Endothelial cell of umbilical vein (primary cell): ENCODE measurements around the gene ABRAXAS1. TPM values are rescaled to one million over a fixed set of nuclear protein-coding genes. Genes with fewer than 3 reads are reported as not detected.

Source experiments
- Bru-seq: library from RNA; stranded (reverse); fragments of 400-500 nt; gene quantifications from one replicate; lab custom pipeline; 2021; lab: Mats Ljungman, UMichigan
- BruChase-seq, 2 experiments: library from RNA; stranded (reverse); fragments of 400-500 nt; gene quantifications; one replicate each; lab custom pipeline; 2021; lab: Mats Ljungman, UMichigan
- BruUV-seq: library from RNA; stranded (reverse); fragments of 400-500 nt; replicated peaks from 2 replicates; lab custom pipeline; 2021; lab: Mats Ljungman, UMichigan
- CTCF ChIA-PET: fragments of 300-600, 350-600 bp; sonication (Branson Sonifier 250); formaldehyde crosslinking; loops from one replicate; lab custom pipeline; 2021; ENCODE audit warnings: antibody characterized with exemption, inconsistent platforms; lab: Charles Lee
- POLR2A ChIA-PET: fragments of 300-600, 350-600 bp; sonication (Branson Sonifier 250); formaldehyde crosslinking; loops from one replicate; lab custom pipeline; 2021; ENCODE audit warnings: antibody characterized with exemption, inconsistent platforms; lab: Charles Lee
- DNase-seq: peaks from one replicate; pipeline ENCODE4 v3.0.0-alpha.2; 2011; ENCODE audit warnings: low read depth, low spot score
- FAIRE-seq: peaks from 2 replicates; lab custom pipeline; 2011; peaks lifted over from hg19 to GRCh38; lab: Jason Lieb, UNC
- H2AFZ ChIP-seq: 2 replicates; pipeline ENCODE4 v1.6.0; 2012; ENCODE audit warnings: low read depth, low read length, control low read depth, inconsistent platforms
- H3K27ac ChIP-seq: 2 replicates; pipeline ENCODE4 v1.5.1; 2011; ENCODE audit warnings: low read depth, mild to moderate bottlenecking, control low read depth, low read length, moderate library complexity; ENCODE audit not compliant: insufficient read depth
- H3K27me3 ChIP-seq, 2 experiments: 2 replicates each; pipeline versions ENCODE4 v1.6.0 to v1.6.1; 2011; ENCODE audit warnings: low read length in 2 of 2, mixed read lengths in 1 of 2; ENCODE audit not compliant: control insufficient read depth in 2 of 2, insufficient read depth in 2 of 2
- H3K36me3 ChIP-seq, 2 experiments: 2 replicates in 1 of 2; 3 replicates in 1 of 2; pipeline ENCODE4 v1.5.1; 2011; ENCODE audit warnings: low read length in 2 of 2, mild to moderate bottlenecking in 1 of 2, moderate library complexity in 1 of 2; ENCODE audit not compliant: control insufficient read depth in 2 of 2, insufficient read depth in 2 of 2; ENCODE audit errors: extremely low read depth in 1 of 2
- H3K4me1 ChIP-seq: 3 replicates; pipeline ENCODE4 v1.5.1; 2011; ENCODE audit warnings: mild to moderate bottlenecking, low read length; ENCODE audit not compliant: control insufficient read depth, insufficient read depth; ENCODE audit errors: extremely low read depth
- H3K4me2 ChIP-seq: 2 replicates; pipeline ENCODE4 v1.6.1; 2011; ENCODE audit warnings: low read length, control low read depth, mixed read lengths; ENCODE audit not compliant: insufficient read depth
- H3K4me3 ChIP-seq, 3 experiments: fragments of 200-600 bp in 1 of 3; sonication (generic), shearing (Covaris generic) in 1 of 3; replicated peaks in 1 of 3; 2 replicates each; pipeline ENCODE4 v1.5.1; 2011 to 2016; ENCODE audit warnings: control low read depth in 3 of 3, low read length in 3 of 3, mild to moderate bottlenecking in 2 of 3, inconsistent platforms in 1 of 3, low read depth in 1 of 3, moderate library complexity in 1 of 3; ENCODE audit not compliant: insufficient read depth in 1 of 3
- H3K79me2 ChIP-seq: 2 replicates; pipeline ENCODE4 v1.6.0; 2012; ENCODE audit warnings: low read length, inconsistent platforms; ENCODE audit not compliant: control insufficient read depth, insufficient read depth
- H3K9ac ChIP-seq: replicated peaks from 2 replicates; pipeline ENCODE3; 2011; ENCODE audit warnings: low read length, control low read depth; ENCODE audit not compliant: insufficient read depth; ENCODE audit errors: extremely low read depth
- H3K9me1 ChIP-seq: replicated peaks from 3 replicates; pipeline ENCODE4 v1.6.0; 2011; ENCODE audit warnings: mild to moderate bottlenecking, low read length; ENCODE audit not compliant: control insufficient read depth, insufficient read depth; ENCODE audit errors: extremely low read depth
- H3K9me3 ChIP-seq: replicated peaks from 2 replicates; pipeline ENCODE4 v1.5.1; 2012; ENCODE audit warnings: low read length, inconsistent platforms; ENCODE audit not compliant: control insufficient read depth, insufficient read depth
- H4K20me1 ChIP-seq: replicated peaks from 2 replicates; pipeline ENCODE3; 2011; ENCODE audit warnings: mild to moderate bottlenecking, low read length; ENCODE audit not compliant: control insufficient read depth, insufficient read depth; ENCODE audit errors: extremely low read depth
- CTCF ChIP-seq, 2 donors: IDR thresholded peaks; 1 replicate in 1 of 2; 2 replicates in 1 of 2; pipeline ENCODE4 v1.5.1; 2011; ENCODE audit warnings: low read length in 2 of 2, mild to moderate bottlenecking in 2 of 2, moderate library complexity in 2 of 2, control low read depth in 1 of 2, inconsistent platforms in 1 of 2, low read depth in 1 of 2; ENCODE audit not compliant: insufficient read depth in 1 of 2; ENCODE audit errors: extremely low read depth in 1 of 2
- EZH2 ChIP-seq: IDR thresholded peaks from 2 replicates; pipeline ENCODE4 v1.6.1; 2012; ENCODE audit warnings: borderline replicate concordance, low read depth, mild to moderate bottlenecking, moderate library complexity, low read length, inconsistent platforms; ENCODE audit not compliant: severe bottlenecking
- FOS ChIP-seq: IDR thresholded peaks from 2 replicates; pipeline ENCODE4 v1.6.1; 2011; ENCODE audit warnings: mild to moderate bottlenecking, low read length, moderate library complexity, borderline replicate concordance; ENCODE audit not compliant: insufficient read depth
- GATA2 ChIP-seq: IDR thresholded peaks from 2 replicates; pipeline ENCODE4 v1.7.0; 2011; ENCODE audit warnings: low read depth, mild to moderate bottlenecking, moderate library complexity, mixed read lengths, low read length; ENCODE audit not compliant: insufficient read length, insufficient read depth
- JUN ChIP-seq: IDR thresholded peaks from 2 replicates; pipeline ENCODE4 v1.6.1; 2011; ENCODE audit warnings: borderline replicate concordance, low read depth; ENCODE audit not compliant: insufficient read length, insufficient read depth
- MAX ChIP-seq: IDR thresholded peaks from 2 replicates; pipeline ENCODE4 v1.6.1; 2011; ENCODE audit not compliant: insufficient read depth, insufficient read length
- MYC ChIP-seq: IDR thresholded peaks from one replicate; pipeline ENCODE4 v1.6.1; 2011; ENCODE audit warnings: mild to moderate bottlenecking, low read depth, low read length
- POLR2A ChIP-seq: IDR thresholded peaks from 2 replicates; pipeline ENCODE4 v1.6.1; 2012; ENCODE audit warnings: low read depth, mild to moderate bottlenecking, control low read depth, low read length
- POLR2AphosphoS5 ChIP-seq: IDR thresholded peaks from 2 replicates; pipeline ENCODE4 v1.6.1; 2012; ENCODE audit warnings: low read depth, mild to moderate bottlenecking, control low read depth, low read length, moderate library complexity; ENCODE audit not compliant: insufficient read depth
- dilution Hi-C: fragments of 300-500 bp; cut with MboI; formaldehyde crosslinking; loops from one replicate; pipeline ENCODE4 v1.15.0; 2019; ENCODE audit warnings: low sequenced_read_pairs; ENCODE audit not compliant: extremely low pct_ligation_motif_present
- intact Hi-C: fragments of 100-400 bp; cut with micrococcal nuclease; formaldehyde crosslinking; loops from one replicate; pipeline ENCODE4 v1.10.0; 2022
- long read RNA-seq: library from polyadenylated mRNA; stranded (forward); transcript quantifications from one replicate; pipeline ENCODE4 v2.0.0, GENCODE V29; 2021
- polyA minus RNA-seq, 3 experiments: library from RNA; depleted of rRNA, polyadenylated mRNA; stranded (reverse); fragments of >200 nt; gene quantifications; 1 replicate in 1 of 3; 2 replicates in 2 of 3; pipeline ENCODE4 v1.2.3, GENCODE V29; 2011
- polyA plus RNA-seq, 4 experiments: library from polyadenylated mRNA; depleted of rRNA in 3 of 4; stranded (reverse) in 3 of 4; unstranded in 1 of 4; fragments of >200 nt; gene quantifications; 2 replicates each; pipeline versions ENCODE4 v1.2.1 to v1.2.3, GENCODE V29; 2011 to 2012; ENCODE audit warnings: missing spikeins in 1 of 4
- total RNA-seq: library from RNA; stranded (reverse); gene quantifications from 2 replicates; pipeline ENCODE4 v1.2.3, GENCODE V29; 2021

The ABRAXAS1 gene
- total RNA-seq: 14.0 and 16.7 TPM in 2 replicates
- 4.4 and 5.5 TPM in 2 replicates for polyA plus RNA-seq
- polyA plus RNA-seq (2011; cell fraction: cytosol; rRNA removed): 6.2 and 7.4 TPM in 2 replicates
- polyA plus RNA-seq (2011; cell fraction: nucleus; rRNA removed): 7.4 and 7.9 TPM in 2 replicates
- 15.7 and 16.9 TPM in 2 replicates for polyA plus RNA-seq (2012)
- polyA minus RNA-seq: 7.2 and 7.4 TPM in 2 replicates
- 1.7 TPM for polyA minus RNA-seq (2011; cell fraction: cytosol; rRNA and poly(A)+ RNA removed)
- polyA minus RNA-seq (2011; cell fraction: nucleus; rRNA and poly(A)+ RNA removed): 8.0 and 9.5 TPM in 2 replicates
- percentile 73 among the genes with signal in this experiment for Bru-seq, nascent RNA
- BruChase-seq, experiment 1, labeled RNA remaining after a 6-hour chase: percentile 58 among the genes with signal in this experiment
- percentile 61 among the genes with signal in this experiment for BruChase-seq, experiment 2, labeled RNA remaining after a 2-hour chase
- long read RNA-seq, full-length matches to known transcripts: 18 of 40 reads
- long read RNA-seq, partial matches to known transcripts: 5 of 40 reads
- long read RNA-seq, other reads (novel, unspliced or antisense): 17 of 40 reads

- POLR2A ChIA-PET: interaction anchor here (1.0 kb wide), 1 partner anchor 200 kb away, joined by 3 read pairs; the partner anchor contains the start of gene COQ2
- intact Hi-C loops: loop anchor here (1.0 kb wide), 2 partner anchors 29 to 127 kb away; partner anchors contain the start of gene HELQ
Measured at GRCh38 chr4:83484500-83485461, at the start of gene ABRAXAS1. TSS of gene ABRAXAS1 (minus strand) at chr4:83485100. CDS start at chr4:83485072, 28 bp downstream.

More at GRCh38 chr4:83484500-83485461, at the start of gene ABRAXAS1:
- H3K9me3 ChIP-seq: no peaks in the 10 kb centered on the region
- DNase-seq (peak; percentile 96), FAIRE-seq (peak; percentile 63)
- dilution Hi-C loops: no loop called here
- no peaks in the 10 kb centered on the region for H4K20me1 ChIP-seq
- H3K4me3 ChIP-seq: peak within 1 kb of the TSS; percentile 62 to 85 (median 82)
- no peaks in the 10 kb centered on the region for H3K27me3 ChIP-seq
- CTCF ChIA-PET: interaction anchor here (1.0 to 1.4 kb wide), 3 partner anchors 51 to 1200 kb away, joined by 3 to 4 read pairs (median 3); partner anchors contain the start of gene GPAT3
- TF ChIP-seq POLR2A (peak; percentile 91), EZH2 (no peak), MAX (no peak), GATA2 (no peak), MYC (no peak), POLR2AphosphoS5 (peak; percentile 88), JUN (no peak), CTCF (IDR thresholded peaks at IDR 0.05; ENCODE audit: extremely low read depth in 1 of 2, insufficient read depth in 1 of 2, low read depth in 1 of 2, low read length in 2 of 2) (no peak), FOS (no peak)
- H3K27ac ChIP-seq: peak within 1 kb of the TSS; percentile 40
- no peaks in the 10 kb centered on the region for H3K36me3 ChIP-seq
- no peaks in the 10 kb centered on the region for H3K79me2 ChIP-seq
- TSS peak; percentile 69 for BruUV-seq
- peaks cover 9% of the 10 kb centered on the region for H3K4me1 ChIP-seq
- H2AFZ ChIP-seq: peak within 1 kb of the TSS; percentile 92
- no peaks in the 10 kb centered on the region for H3K9me1 ChIP-seq
- H3K9ac ChIP-seq: peak within 1 kb of the TSS; percentile 80
- peak within 1 kb of the TSS; percentile 89 for H3K4me2 ChIP-seq
